Stomach (tissue), 9 donors: ENCODE data around the gene ZCCHC7. TPM values are rescaled to one million over a fixed set of nuclear protein-coding genes. Genes with fewer than 3 reads are reported as not detected.
"Not testable (repeated sequence)": the region's sequence is repeated elsewhere in the genome, so short reads cannot be mapped to it uniquely, and the experiment has no call there.

ENCODE experiments used
- DNase-seq, 2 donors: peaks; one replicate each; pipeline versions ENCODE4 v3.0.0 to v3.0.0-alpha.2; 2013 to 2019
- H3K27ac ChIP-seq, 5 donors: fragments of 200-600 bp in 4 of 5; sonication (generic) in 4 of 5; one replicate each; pipeline ENCODE4 v1.5.1; 2013 to 2019; ENCODE audit warnings: mild to moderate bottlenecking in 1 of 5, moderate library complexity in 1 of 5
- H3K27me3 ChIP-seq, 3 donors: fragments of 200-600 bp; sonication (generic); one replicate each; pipeline ENCODE4 v1.5.1; 2017 to 2019; ENCODE audit warnings: mixed run types in 1 of 3
- H3K36me3 ChIP-seq, 4 donors: fragments of 200-600 bp; sonication (generic); 1 replicate in 3 of 4; 2 replicates in 1 of 4; pipeline ENCODE4 v1.5.1; 2016 to 2019
- H3K4me1 ChIP-seq, 4 donors: fragments of 200-600 bp; sonication (generic); one replicate each; pipeline ENCODE4 v1.5.1; 2016 to 2019
- H3K4me3 ChIP-seq, 4 donors: fragments of 200-600 bp; sonication (generic) in 3 of 4; one replicate each; pipeline ENCODE4 v1.5.1; 2016 to 2019; ENCODE audit warnings: mild to moderate bottlenecking in 1 of 4
- H3K9me3 ChIP-seq, 4 donors: fragments of 200-600 bp; sonication (generic); one replicate each; pipeline ENCODE4 v1.5.1; 2016 to 2019
- CTCF ChIP-seq, 7 experiments: fragments of 450-650 bp in 4 of 7; fragments of 200-600 bp in 3 of 7; sonication (generic) in 3 of 7; IDR thresholded peaks; one replicate each; pipeline ENCODE4 v1.5.1; 2016 to 2019; ENCODE audit warnings: antibody characterized with exemption in 7 of 7, control low read depth in 2 of 7, mild to moderate bottlenecking in 1 of 7
- EP300 ChIP-seq: sonication (generic); formaldehyde crosslinking; IDR thresholded peaks from one replicate; pipeline ENCODE4 v1.6.1; 2017; ENCODE audit warnings: antibody characterized with exemption
- POLR2A ChIP-seq, 4 donors: fragments of 450-650 bp; IDR thresholded peaks; one replicate each; pipeline ENCODE4 v1.6.1; 2016; ENCODE audit warnings: antibody characterized with exemption in 4 of 4, control low read depth in 2 of 4, mild to moderate bottlenecking in 1 of 4, moderate library complexity in 1 of 4
- POLR2AphosphoS5 ChIP-seq, 3 donors: sonication (generic); formaldehyde crosslinking; IDR thresholded peaks; one replicate each; pipeline ENCODE4 v1.6.1; 2016; ENCODE audit warnings: antibody characterized with exemption in 3 of 3
- WGBS, 5 donors: extraction: QIAGEN DNeasy Blood & Tissue Kit in 3 of 5; methylation state at CpG; one replicate each; pipeline versions ENCODE4 v1.1.5 to v1.1.7; 2013 to 2018; 5-methylcytosine and 5-hydroxymethylcytosine counted together
- intact Hi-C: fragments of 100-400 bp; cut with DNase I; formaldehyde crosslinking; loops from one replicate; pipeline ENCODE4 v1.15.1; 2023; ENCODE audit warnings: low total_unique reads
- polyA plus RNA-seq, 3 donors: library from polyadenylated mRNA; stranded (reverse); fragments of 200-250 nt; gene quantifications; one replicate each; pipeline ENCODE4 v1.2.3, GENCODE V29; 2013
- total RNA-seq, 5 donors: library from RNA; depleted of rRNA; stranded (reverse); fragments of >200 nt; gene quantifications; one replicate each; pipeline versions ENCODE4 v1.1.0 to v1.2.3, GENCODE V29; 2014 to 2016
- donor health status: healthy with polysubstance abuse.
- donor health status: Bipolar disorder and iron deficiency.
- donor health status: healthy.

Gene ZCCHC7
- total and polyA plus RNA-seq, 8 donors, result 7.9 to 67.1 (median 17.6) TPM

GRCh38 chr9:37290940-37291485 lies 170.6 kb downstream of the ZCCHC7 start:
- H3K36me3 ChIP-seq, result no peaks in the 10 kb centered on the region
- 64 to 91% (median 74%) methylated on average over 2 of the region's 2 CpGs for WGBS, 5 donors
- H3K4me1 ChIP-seq, result peaks cover 0 to 19% (median 2%) of the 10 kb centered on the region in 4 donors
- H3K9me3 ChIP-seq, result no peaks in the 10 kb centered on the region
- no peaks in the 10 kb centered on the region for H3K27me3 ChIP-seq
- TF ChIP-seq EP300 (no peak), POLR2AphosphoS5 (IDR thresholded peaks at IDR 0.05) (no peak), POLR2A (IDR thresholded peaks at IDR 0.05) (no peak), CTCF (IDR thresholded peaks at IDR 0.05) (no peak)
- no peak overlapping the region for H3K27ac ChIP-seq
- peak in 1 of 2 donors; percentile 6 for DNase-seq
- no peak overlapping the region for H3K4me3 ChIP-seq
- intact Hi-C loops, result no loop called here

GRCh38 chr9:37291612-37292238 lies 171.4 kb downstream of the ZCCHC7 start:
- H3K4me3 ChIP-seq, H3K27me3 ChIP-seq, DNase-seq, intact Hi-C loops, H3K27ac ChIP-seq, H3K36me3 ChIP-seq, H3K9me3 ChIP-seq: not testable (repeated sequence)
- peaks cover 0 to 19% (median 2%) of the 10 kb centered on the region in 4 donors for H3K4me1 ChIP-seq
- WGBS, 5 donors, result 96 to 99% (median 97%) methylated on average over 10 of the region's 10 CpGs

GRCh38 chr9:37292896-37293295 lies 172.5 kb downstream of the ZCCHC7 start:
- Histone ChIP-seq H3K27me3 (no peaks in the 10 kb centered on the region), H3K4me1 (peaks cover 0 to 19% (median 2%) of the 10 kb centered on the region in 4 donors), H3K4me3 (no peak overlapping the region), H3K36me3 (no peaks in the 10 kb centered on the region), H3K9me3 (no peaks in the 10 kb centered on the region), H3K27ac (no peak overlapping the region)
- intact Hi-C loops, result no loop called here
- TF ChIP-seq CTCF (IDR thresholded peaks at IDR 0.05), result no peak
- TF ChIP-seq POLR2A (IDR thresholded peaks at IDR 0.05), result no peak
- no peak for TF ChIP-seq POLR2AphosphoS5 (IDR thresholded peaks at IDR 0.05)
- TF ChIP-seq EP300, result no peak
- DNase-seq, result no peak

GRCh38 chr9:37293664-37294524 lies 173.5 kb downstream of the ZCCHC7 start:
- 63 to 79% (median 77%) methylated on average over 3 of the region's 3 CpGs for WGBS, 5 donors
- intact Hi-C loops, result no loop called here
- Histone ChIP-seq H3K27me3 (no peaks in the 10 kb centered on the region), H3K4me1 (peaks cover 0 to 19% (median 2%) of the 10 kb centered on the region in 4 donors), H3K4me3 (no peak overlapping the region), H3K36me3 (no peaks in the 10 kb centered on the region), H3K27ac (no peak overlapping the region), H3K9me3 (no peaks in the 10 kb centered on the region)
- DNase-seq, result peak in 1 of 2 donors; percentile 36
- TF ChIP-seq CTCF (IDR thresholded peaks at IDR 0.05), result no peak
- no peak for TF ChIP-seq EP300
- TF ChIP-seq POLR2A (IDR thresholded peaks at IDR 0.05), result no peak
- no peak for TF ChIP-seq POLR2AphosphoS5 (IDR thresholded peaks at IDR 0.05)
